Upper lobe of left lung (tissue), 6 donors: ENCODE data around the gene SLC9A8. TPM values are rescaled to one million over a fixed set of nuclear protein-coding genes. Genes with fewer than 3 reads are reported as not detected.

Experiments used
- ATAC-seq, 2 donors: fragments of 200-7000 bp; cut with Tn5 transposase; one replicate each; pipeline ENCODE4 v1.9.1; 2022; ENCODE audit warnings: mild to moderate bottlenecking in 2 of 2, moderate library complexity in 2 of 2; ENCODE audit not compliant: low FRiP score in 2 of 2
- DNase-seq, 2 donors: peaks; one replicate each; pipeline ENCODE4 v3.0.0-alpha.2; 2019 to 2020
- H3K27ac ChIP-seq, 4 donors: fragments of 200-600 bp; sonication (generic); one replicate each; pipeline ENCODE4 v1.5.1; 2016 to 2019
- H3K27me3 ChIP-seq, 4 donors: fragments of 200-600 bp; sonication (generic); one replicate each; pipeline ENCODE4 v1.5.1; 2017 to 2019
- H3K36me3 ChIP-seq, 4 donors: fragments of 200-600 bp; sonication (generic); one replicate each; pipeline ENCODE4 v1.5.1; 2016 to 2019
- H3K4me1 ChIP-seq, 4 donors: fragments of 200-600 bp; sonication (generic); one replicate each; pipeline ENCODE4 v1.5.1; 2018 to 2019
- H3K4me3 ChIP-seq, 4 donors: fragments of 200-600 bp; sonication (generic); one replicate each; pipeline ENCODE4 v1.5.1; 2017 to 2019; ENCODE audit warnings: mild to moderate bottlenecking in 2 of 4, moderate library complexity in 1 of 4
- H3K9me3 ChIP-seq, 4 donors: fragments of 200-600 bp; sonication (generic); one replicate each; pipeline ENCODE4 v1.5.1; 2018 to 2019
- CTCF ChIP-seq, 6 experiments: fragments of 450-650 bp in 4 of 6; fragments of 200-600 bp in 2 of 6; sonication (generic) in 2 of 6; IDR thresholded peaks; one replicate each; pipeline ENCODE4 v1.5.1; 2016 to 2019; ENCODE audit warnings: antibody characterized with exemption in 6 of 6
- EP300 ChIP-seq, 4 donors: sonication (generic); formaldehyde crosslinking; IDR thresholded peaks; one replicate each; pipeline ENCODE4 v1.5.1; 2017; ENCODE audit warnings: antibody characterized with exemption in 4 of 4, control low read depth in 2 of 4
- POLR2A ChIP-seq, 4 donors: fragments of 450-650 bp; IDR thresholded peaks; one replicate each; pipeline ENCODE4 v1.5.1; 2016 to 2017; ENCODE audit warnings: antibody characterized with exemption in 4 of 4, mild to moderate bottlenecking in 2 of 4
- POLR2AphosphoS5 ChIP-seq, 2 donors: sonication (generic); formaldehyde crosslinking; IDR thresholded peaks; one replicate each; pipeline ENCODE4 v1.5.1; 2017; ENCODE audit warnings: antibody characterized with exemption in 2 of 2
- WGBS, 2 donors: methylation state at CpG; one replicate each; pipeline ENCODE4 v1.1.5; 2017 to 2018; 5-methylcytosine and 5-hydroxymethylcytosine counted together
- total RNA-seq, 6 donors: library from RNA; depleted of rRNA in 4 of 6; stranded (reverse); fragments of >200 nt in 4 of 6; gene quantifications; one replicate each; pipeline versions ENCODE4 v1.1.0 to v1.2.1, GENCODE V29; 2016 to 2021
- donor health status: DM: no; HTN: no; CAD: no; lungs with moderate emphysema.
- donor health status: DM: no; HTN: yes; CAD: no; lungs with severe emphysema.

Gene SLC9A8
- total RNA-seq, 6 donors from 2014 or later, result 13.2 to 19.6 (median 17.2) TPM

- Histone ChIP-seq H3K36me3 (no peaks in the 10 kb centered on the region), H3K4me1 (peaks cover 20 to 43% (median 35%) of the 10 kb centered on the region in 4 donors), H3K4me3 (peak overlapping the region; percentile 78 to 95 (median 84)), H3K27ac (peak overlapping the region; percentile 96 to 99 (median 98)), H3K9me3 (no peaks in the 10 kb centered on the region), H3K27me3 (no peaks in the 10 kb centered on the region)
- TF ChIP-seq EP300 (IDR thresholded peaks at IDR 0.05) (no peak), POLR2AphosphoS5 (IDR thresholded peaks at IDR 0.05) (no peak), CTCF (IDR thresholded peaks at IDR 0.05) (no peak), POLR2A (IDR thresholded peaks at IDR 0.05) (no peak)
- ATAC-seq (peak; percentile 3 to 41), DNase-seq (no peak)
- WGBS, 2 donors, result 44 to 57% methylated on average over 19 of the region's 19 CpGs
Observed at GRCh38 chr20:49916146-49917002, 103.7 kb downstream of the SLC9A8 start.

- WGBS, 2 donors, result 83 to 89% methylated on average over 3 of the region's 3 CpGs
- H3K9me3 ChIP-seq, result no peaks in the 10 kb centered on the region
- no peak overlapping the region for H3K4me3 ChIP-seq
- no peak overlapping the region for H3K27ac ChIP-seq
- no peaks in the 10 kb centered on the region for H3K27me3 ChIP-seq
- ATAC-seq (no peak), DNase-seq (no peak)
- H3K36me3 ChIP-seq, result no peaks in the 10 kb centered on the region
- TF ChIP-seq POLR2AphosphoS5 (IDR thresholded peaks at IDR 0.05) (no peak), POLR2A (IDR thresholded peaks at IDR 0.05) (no peak), CTCF (IDR thresholded peaks at IDR 0.05) (no peak), EP300 (IDR thresholded peaks at IDR 0.05) (no peak)
- peaks cover 12 to 25% (median 19%) of the 10 kb centered on the region in 4 donors for H3K4me1 ChIP-seq
Observed at GRCh38 chr20:49918446-49918845, 105.8 kb downstream of the SLC9A8 start.

GRCh38 chr20:49919009-49919408, 106.4 kb downstream of the SLC9A8 start:
- no peak for DNase-seq

GRCh38 chr20:49919461-49919860, 106.8 kb downstream of the SLC9A8 start:
- ATAC-seq (no peak), DNase-seq (no peak)
- TF ChIP-seq POLR2A (IDR thresholded peaks at IDR 0.05), result no peak
- no peak for TF ChIP-seq CTCF (IDR thresholded peaks at IDR 0.05)
- no peak for TF ChIP-seq EP300 (IDR thresholded peaks at IDR 0.05)
- TF ChIP-seq POLR2AphosphoS5 (IDR thresholded peaks at IDR 0.05), result no peak
- Histone ChIP-seq H3K4me1 (peaks cover 2 to 15% (median 9%) of the 10 kb centered on the region in 4 donors), H3K27me3 (no peaks in the 10 kb centered on the region), H3K9me3 (no peaks in the 10 kb centered on the region), H3K27ac (no peak overlapping the region), H3K4me3 (no peak overlapping the region), H3K36me3 (no peaks in the 10 kb centered on the region)
- WGBS, 2 donors, result 89 to 95% methylated on average over 2 of the region's 2 CpGs

More at GRCh38 chr20:49919009-49919408, 106.4 kb downstream of the SLC9A8 start:
- no peak for TF ChIP-seq POLR2AphosphoS5 (IDR thresholded peaks at IDR 0.05)
- no peak for TF ChIP-seq EP300 (IDR thresholded peaks at IDR 0.05)
- TF ChIP-seq POLR2A (IDR thresholded peaks at IDR 0.05), result no peak
- no peak for TF ChIP-seq CTCF (IDR thresholded peaks at IDR 0.05)
- Histone ChIP-seq H3K4me3 (no peak overlapping the region), H3K9me3 (no peaks in the 10 kb centered on the region), H3K4me1 (peaks cover 7 to 19% (median 14%) of the 10 kb centered on the region in 4 donors), H3K36me3 (no peaks in the 10 kb centered on the region), H3K27me3 (no peaks in the 10 kb centered on the region), H3K27ac (no peak overlapping the region)
- no peak for ATAC-seq
- WGBS, 2 donors, result 55 to 69% methylated on average over 7 of the region's 7 CpGs
